Purkinje cell (primary cell): ENCODE results near the gene FGF12. TPM values are rescaled to one million over a fixed set of nuclear protein-coding genes. Genes with fewer than 3 reads are reported as not detected.

Experiments
- polyA plus RNA-seq: library from polyadenylated mRNA; unstranded; fragments of >200 nt; fragmentation: Nextera tagmentation; gene quantifications from 2 replicates; pipeline ENCODE4 v1.2.1, GENCODE V29; 2014

Gene FGF12
- polyA plus RNA-seq: 106 and 149 TPM in 2 replicates

DNA sequence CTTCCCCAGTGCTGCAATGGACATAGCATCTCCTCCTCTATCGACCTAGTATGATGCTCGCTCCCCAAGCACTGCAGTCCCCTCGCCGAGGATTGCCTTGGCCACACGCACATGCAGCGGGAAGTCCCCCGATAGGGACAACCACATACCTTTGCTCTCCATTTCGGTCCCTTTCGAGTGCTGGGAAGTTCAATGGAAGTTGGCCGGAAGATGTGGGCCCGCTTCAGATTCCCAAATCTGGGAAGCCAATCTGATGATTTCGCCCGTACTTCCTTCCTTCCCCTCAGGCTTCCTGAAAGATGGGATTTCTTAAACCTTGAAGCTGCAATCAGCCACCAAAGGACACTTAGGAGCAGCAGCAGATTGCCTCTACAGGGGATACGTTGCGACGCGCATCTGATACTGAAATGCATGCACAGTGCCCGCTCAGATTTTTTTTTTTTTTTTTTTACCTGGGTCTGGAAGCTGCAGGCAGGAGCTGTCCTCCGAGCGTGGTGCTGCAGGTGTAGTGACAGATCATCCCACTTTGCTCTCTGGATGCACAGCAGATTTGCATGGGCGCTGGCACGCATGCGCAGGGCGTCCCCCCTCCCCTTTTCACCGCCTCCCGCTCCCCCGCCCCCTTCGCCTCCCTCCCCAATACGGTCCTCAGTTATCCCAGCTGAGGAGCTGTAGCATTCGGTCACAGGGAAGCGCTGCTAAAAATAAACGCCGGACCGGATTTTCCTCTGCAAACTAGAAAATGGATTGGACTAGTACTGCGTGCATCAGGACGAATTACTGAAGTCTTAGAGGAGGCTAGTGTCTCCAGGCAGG is at the start of gene FGF12:
Gene FGF12 (minus strand): TSS at position 510 of the 816 bp plus-strand sequence.

Other genes starting within 250 kb of the FGF12 start
- 13.3 and 15.9 TPM in 2 replicates for gene MB21D2, start 190.3 kb upstream of the FGF12 start, polyA plus RNA-seq